Suprapubic skin (tissue), 3 donors: ENCODE data around the gene AFG1L.

Experiments
- CTCF ChIP-seq, 2 donors: fragments of 200-600 bp in 1 of 2; fragments of 450-650 bp in 1 of 2; sonication (generic) in 1 of 2; IDR thresholded peaks; one replicate each; pipeline ENCODE4 v1.5.1; 2016 to 2019; ENCODE audit warnings: antibody characterized with exemption in 2 of 2, mild to moderate bottlenecking in 1 of 2, moderate library complexity in 1 of 2
- EP300 ChIP-seq: sonication (generic); formaldehyde crosslinking; IDR thresholded peaks from one replicate; pipeline ENCODE4 v1.6.1; 2017; ENCODE audit warnings: antibody characterized with exemption
- POLR2A ChIP-seq, 2 donors: fragments of 450-650 bp; IDR thresholded peaks; one replicate each; pipeline ENCODE4 v1.6.1; 2017; ENCODE audit warnings: antibody characterized with exemption in 2 of 2, mild to moderate bottlenecking in 2 of 2, moderate library complexity in 2 of 2

GRCh38 chr6:108441141-108441540, 146.3 kb downstream of the AFG1L start:
- TF ChIP-seq CTCF (IDR thresholded peaks at IDR 0.05) (no peak), EP300 (no peak), POLR2A (IDR thresholded peaks at IDR 0.05) (no peak)
